GM21360 (cell line): ENCODE measurements around the gene RTN1.

ENCODE experiments used
- ATAC-seq: cut with Tn5 transposase; IDR thresholded peaks from one replicate; pipeline ENCODE4 v1.9.1; 2021; ENCODE audit warnings: mild to moderate bottlenecking, moderate library complexity; ENCODE audit not compliant: unreplicated experiment

The RTN1 gene

GRCh38 chr14:59634617-59635016, 236.0 kb downstream of the RTN1 start:
- ATAC-seq = no peak

GRCh38 chr14:59633486-59633885, 237.1 kb downstream of the RTN1 start:
- no peak for ATAC-seq

GRCh38 chr14:59632381-59632780, 238.2 kb downstream of the RTN1 start:
- ATAC-seq = no peak

- no peak for ATAC-seq
Measured at GRCh38 chr14:59631237-59631636, 239.3 kb downstream of the RTN1 start.

GRCh38 chr14:59630288-59630963, 240.2 kb downstream of the RTN1 start:
- peak; percentile 50 for ATAC-seq

- ATAC-seq = no peak
Measured at GRCh38 chr14:59629444-59630287, 240.9 kb downstream of the RTN1 start.

DNA sequence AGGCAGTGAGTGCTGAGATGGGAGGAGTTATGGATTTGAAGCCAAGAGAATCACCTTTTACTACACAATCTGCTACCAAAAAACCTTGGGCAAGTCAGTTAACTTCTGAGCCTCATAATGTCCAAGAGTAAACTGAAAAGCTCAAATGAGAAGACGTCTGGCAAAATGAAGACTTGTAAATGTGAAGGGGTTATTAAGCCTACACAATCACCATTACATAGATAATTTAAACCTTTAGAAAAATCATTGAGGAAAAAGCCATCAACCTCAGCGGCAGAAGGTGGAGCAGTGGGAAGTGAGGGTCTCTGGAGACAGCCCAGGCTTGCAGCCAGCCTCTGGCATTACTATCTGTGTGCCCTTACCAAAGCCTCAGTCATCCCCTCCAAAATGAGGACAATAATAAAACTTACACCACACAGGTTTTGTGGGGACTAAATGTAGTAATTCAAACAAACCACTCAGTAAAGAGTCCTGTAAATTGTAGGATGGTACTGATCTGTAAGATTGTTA, 243.5 kb downstream of the RTN1 start:
- no peak for ATAC-seq

DNA sequence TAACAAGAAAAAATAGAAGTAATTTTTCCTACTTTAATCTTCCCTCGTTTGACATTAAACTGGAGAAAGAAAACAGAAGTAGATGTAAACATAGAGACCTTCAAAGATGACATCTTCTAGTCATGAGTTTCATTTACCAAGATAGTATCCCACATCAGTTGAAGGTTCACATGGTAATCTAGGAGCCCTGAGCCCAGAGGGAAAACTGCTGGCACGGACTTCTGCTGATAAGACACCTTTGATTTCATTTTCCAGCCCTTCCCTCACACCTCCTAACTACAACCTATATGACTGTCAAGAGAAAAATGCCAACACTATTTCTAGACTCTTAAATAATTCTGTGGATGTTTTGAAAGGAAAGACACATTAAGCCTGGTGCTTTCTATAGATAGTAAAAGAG, 247.9 kb downstream of the RTN1 start:
- ATAC-seq = no peak

DNA sequence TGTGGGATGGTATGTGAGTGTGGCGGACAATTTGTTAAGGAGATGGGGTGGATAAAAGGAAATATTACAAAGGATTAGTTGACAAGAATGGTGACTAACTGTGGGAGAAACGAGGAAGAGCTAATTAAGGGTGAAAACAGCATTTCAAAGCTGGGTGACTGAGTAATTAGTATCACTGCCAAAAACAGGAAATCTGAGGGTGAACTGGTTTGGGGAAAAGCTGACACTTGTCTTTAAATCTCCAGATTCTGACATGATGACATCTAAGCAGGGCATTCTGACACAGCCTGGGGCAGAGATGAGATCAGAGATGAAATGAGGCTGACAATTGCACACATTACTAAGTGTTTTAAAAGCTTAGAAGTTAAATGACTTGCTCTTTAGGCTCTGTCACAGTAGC, 251.5 kb downstream of the RTN1 start:
- ATAC-seq = no peak

GRCh38 chr14:59601056-59601455, 269.5 kb downstream of the RTN1 start:
- ATAC-seq = no peak

DNA sequence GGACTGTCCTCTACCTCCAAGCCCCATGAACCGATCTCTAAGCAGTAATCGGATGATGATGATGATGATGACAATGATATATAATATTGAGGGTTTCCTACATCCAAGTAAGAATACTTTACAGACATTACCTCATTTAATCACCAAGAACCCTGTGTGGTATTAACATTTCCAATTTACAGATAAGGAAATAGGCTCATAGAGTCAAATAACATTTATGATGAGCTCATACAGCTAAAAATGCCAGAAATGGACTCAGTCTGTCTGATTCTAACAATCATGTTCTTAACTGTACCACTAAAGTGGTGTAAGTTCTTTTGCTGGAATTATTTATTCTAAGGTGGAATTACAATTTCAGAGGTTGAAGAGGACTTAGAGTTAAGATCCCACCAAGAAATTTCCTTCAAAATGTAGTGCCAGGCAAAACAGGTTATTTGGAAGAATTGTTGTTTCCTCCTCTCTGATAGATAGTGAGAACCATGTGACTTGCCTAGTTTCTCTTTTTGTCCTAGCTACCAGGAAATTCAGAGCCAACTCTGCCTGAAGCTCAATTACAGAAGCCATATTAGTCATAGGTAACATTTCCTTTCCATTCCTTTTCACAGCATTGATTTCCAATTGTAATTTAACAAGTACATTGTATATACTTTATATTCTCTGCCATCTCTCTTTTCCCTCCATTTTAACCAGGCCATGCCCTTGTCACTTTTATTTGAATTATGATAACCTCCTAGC, 270.2 kb downstream of the RTN1 start:
- ATAC-seq = no peak

DNA sequence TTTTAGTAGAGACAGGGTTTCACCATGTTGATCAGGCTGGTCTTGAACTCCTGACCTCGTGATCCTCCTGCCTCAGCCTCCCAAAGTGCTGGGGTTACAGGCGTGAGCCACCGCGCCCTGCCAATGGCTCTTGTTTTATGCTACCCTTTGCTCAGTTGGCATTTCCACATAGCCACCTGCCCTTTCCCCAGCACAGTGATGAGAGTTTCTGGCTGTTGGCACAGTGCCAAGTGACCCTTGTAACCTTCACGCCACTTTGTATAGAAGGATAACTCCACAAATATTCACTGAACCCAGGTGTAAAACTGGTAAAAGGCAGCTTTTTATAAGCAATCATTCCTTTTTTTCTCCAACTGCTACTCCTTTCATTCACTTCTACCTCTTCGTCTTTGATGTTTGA, 275.5 kb downstream of the RTN1 start:
- no peak for ATAC-seq

- ATAC-seq = no peak
Measured at GRCh38 chr14:59591641-59592370, 278.8 kb downstream of the RTN1 start.

DNA sequence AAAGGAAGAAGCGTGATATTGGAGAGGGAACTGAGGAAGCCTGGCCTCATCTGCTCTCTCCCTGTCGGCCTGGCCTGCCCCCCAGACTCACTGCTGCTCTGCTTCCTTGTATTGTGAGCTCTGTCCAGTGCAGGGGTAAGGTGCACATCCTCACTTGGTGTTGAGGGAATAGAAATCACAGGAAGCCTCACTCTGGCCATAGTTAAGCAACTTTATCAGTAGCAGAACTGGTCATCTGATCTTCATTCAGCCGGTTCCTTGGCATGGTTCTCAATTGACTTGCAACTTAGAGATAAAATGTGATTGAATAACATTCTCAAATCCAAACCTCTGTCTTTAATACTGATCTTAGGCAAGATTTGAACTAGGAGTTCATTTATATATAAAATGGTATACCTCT, 282.5 kb downstream of the RTN1 start:
- ATAC-seq = no peak

DNA sequence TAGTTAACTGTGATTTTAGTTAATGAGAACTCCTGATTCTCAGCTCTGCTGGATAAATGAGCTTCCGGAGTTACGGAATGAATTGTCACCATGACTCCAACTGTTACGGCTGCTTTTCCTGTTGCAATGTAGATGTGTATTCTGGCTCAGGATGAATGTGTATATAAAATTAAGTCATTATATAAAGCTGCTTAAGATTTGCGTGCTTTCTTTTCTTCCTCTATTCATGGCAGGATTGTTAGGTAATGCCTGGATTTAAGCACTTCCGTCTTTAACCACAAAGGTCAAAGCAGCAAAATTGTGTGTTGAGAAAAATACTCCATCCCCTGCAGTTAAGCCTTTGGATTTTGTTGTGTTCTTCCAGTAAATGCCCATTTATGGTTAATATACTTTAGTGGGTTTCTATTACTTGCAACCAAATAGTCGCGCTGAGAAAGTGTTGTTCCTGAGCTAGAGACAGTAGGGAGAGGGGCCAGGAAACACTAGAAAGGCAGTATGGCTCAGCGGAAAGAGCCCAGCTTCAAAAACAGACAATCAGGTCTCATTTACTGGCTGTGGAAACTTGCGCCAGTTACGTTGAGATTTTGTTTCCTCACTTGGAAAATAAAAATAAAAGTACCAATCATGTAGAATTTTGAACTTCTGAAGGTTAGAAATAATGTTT, 284.6 kb downstream of the RTN1 start:
- ATAC-seq = no peak

- no peak for ATAC-seq
Measured at GRCh38 chr14:59583755-59584154, 286.8 kb downstream of the RTN1 start.

DNA sequence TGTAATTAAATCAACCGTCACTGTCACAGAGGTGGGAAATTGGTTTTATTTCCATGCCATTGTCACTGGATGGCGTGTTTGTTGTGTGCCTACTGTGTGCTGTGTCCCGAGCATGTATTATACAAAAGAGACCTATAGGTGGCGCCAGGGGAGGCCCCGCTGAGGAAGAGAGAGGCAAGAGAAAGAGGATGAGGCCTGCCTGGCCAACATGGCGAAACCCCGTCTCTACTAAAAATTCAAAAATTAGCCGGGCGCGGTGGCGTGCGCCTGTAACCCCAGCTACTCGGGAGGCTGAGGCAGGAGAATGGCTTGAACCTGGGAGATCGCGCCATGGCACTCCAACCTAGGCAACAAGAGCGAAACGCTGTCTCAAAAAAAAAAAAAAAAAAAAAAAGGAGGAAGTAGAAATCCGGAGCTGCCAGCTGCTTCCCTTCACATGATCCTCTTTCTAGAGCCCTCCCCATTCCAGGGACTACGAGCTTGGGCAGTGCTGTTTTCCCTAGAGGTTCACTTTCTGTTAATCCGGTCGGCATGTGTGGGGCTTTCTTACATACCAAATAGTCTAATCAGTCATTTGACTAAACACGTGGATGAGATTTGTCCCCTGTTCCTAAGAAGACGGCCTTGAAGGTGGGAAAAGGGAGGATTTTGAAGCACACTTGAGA, 287.6 kb downstream of the RTN1 start:
- ATAC-seq = no peak

- no peak for ATAC-seq
Measured at GRCh38 chr14:59582161-59582560, 288.4 kb downstream of the RTN1 start.

DNA sequence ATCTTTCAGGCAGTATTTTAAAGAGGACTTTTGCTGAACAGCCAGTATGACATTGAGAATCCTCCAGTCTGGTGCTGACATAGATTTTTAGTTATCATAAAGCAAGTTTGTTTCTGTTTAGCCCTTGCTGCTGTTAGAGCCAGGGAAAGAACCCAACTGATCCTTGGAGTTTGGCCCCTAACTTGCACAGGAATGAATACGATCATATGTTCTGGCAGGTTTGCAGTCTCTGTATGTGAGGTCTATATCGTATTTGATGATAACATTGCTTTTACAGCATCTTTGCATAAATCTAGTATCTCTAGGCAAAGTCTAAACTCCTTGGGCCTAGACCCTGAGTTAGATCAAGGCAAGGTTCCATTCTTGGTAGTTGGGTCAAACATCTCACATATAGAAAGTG, 289.7 kb downstream of the RTN1 start:
- no peak for ATAC-seq
